H1 (cell line): ENCODE data around the gene IL13RA1. TPM values are rescaled to one million over a fixed set of nuclear protein-coding genes. Genes with fewer than 3 reads are reported as not detected.

Experiments used
- CTCF ChIA-PET: fragments of 300-600 bp; sonication (Branson Sonifier 250); formaldehyde crosslinking; loops from one replicate; lab custom pipeline; 2021; ENCODE audit not compliant: partially characterized antibody; lab: Charles Lee
- POLR2A ChIA-PET: fragments of 300-600 bp; sonication (Branson Sonifier 250); formaldehyde crosslinking; loops from one replicate; lab custom pipeline; 2021; ENCODE audit warnings: inconsistent platforms; ENCODE audit not compliant: partially characterized antibody; lab: Charles Lee
- DNase-seq, 2 experiments: peaks; one replicate each; pipeline versions ENCODE4 v3.0.0 to v3.0.0-alpha.2; 2010 to 2022; ENCODE audit warnings: low spot score in 2 of 2, low read depth in 1 of 2, mixed read lengths in 1 of 2
- FAIRE-seq: peaks from 2 replicates; lab custom pipeline; 2011; peaks lifted over from hg19 to GRCh38; lab: Jason Lieb, UNC
- H2AFZ ChIP-seq: 2 replicates; pipeline ENCODE4 v1.8.1; 2012; ENCODE audit warnings: low read length, inconsistent platforms
- H2AK5ac ChIP-seq: 2 replicates; pipeline ENCODE4 v1.6.1; 2013; ENCODE audit warnings: low read depth, low read length
- H2BK120ac ChIP-seq: replicated peaks from 2 replicates; pipeline ENCODE3; 2013; ENCODE audit warnings: low read depth, low read length, inconsistent platforms
- H2BK12ac ChIP-seq: 2 replicates; pipeline ENCODE4 v1.6.1; 2013; ENCODE audit warnings: low read depth, low read length
- H2BK15ac ChIP-seq: 2 replicates; pipeline ENCODE4 v1.6.1; 2013; ENCODE audit warnings: low read length
- H2BK20ac ChIP-seq: 2 replicates; pipeline ENCODE4 v1.6.1; 2013; ENCODE audit warnings: low read length
- H2BK5ac ChIP-seq: 2 replicates; pipeline ENCODE4 v1.6.1; 2013; ENCODE audit warnings: low read depth, low read length
- H3K14ac ChIP-seq: 2 replicates; pipeline ENCODE4 v1.6.1; 2013; ENCODE audit warnings: inconsistent platforms; ENCODE audit not compliant: insufficient read length
- H3K18ac ChIP-seq: 2 replicates; pipeline ENCODE4 v1.6.1; 2013; ENCODE audit warnings: low read length; ENCODE audit errors: extremely low read depth
- H3K23ac ChIP-seq: 2 replicates; pipeline ENCODE4 v1.6.1; 2013; ENCODE audit warnings: inconsistent platforms; ENCODE audit not compliant: insufficient read length
- H3K23me2 ChIP-seq: 2 replicates; pipeline ENCODE4 v1.6.1; 2013; ENCODE audit warnings: low read depth, low read length
- H3K27ac ChIP-seq: 2 replicates; pipeline ENCODE4 v1.6.1; 2011; ENCODE audit warnings: low read depth, low read length, inconsistent platforms
- H3K27me3 ChIP-seq, 4 experiments: replicated peaks in 1 of 4; 1 replicate in 1 of 4; 2 replicates in 3 of 4; pipeline versions ENCODE4 v1.6.1 to v1.8.1; 2011 to 2013; ENCODE audit warnings: low read length in 3 of 4, mild to moderate bottlenecking in 3 of 4, inconsistent platforms in 2 of 4, mixed read lengths in 2 of 4, moderate library complexity in 1 of 4; ENCODE audit not compliant: control insufficient read depth in 3 of 4, insufficient read depth in 3 of 4; ENCODE audit errors: extremely low read depth in 1 of 4
- H3K36me3 ChIP-seq, 4 experiments: 2 replicates each; pipeline versions ENCODE4 v1.6.1 to v1.8.1; 2011 to 2013; ENCODE audit warnings: mild to moderate bottlenecking in 4 of 4, low read length in 3 of 4, moderate library complexity in 2 of 4, control low read depth in 1 of 4, inconsistent platforms in 1 of 4; ENCODE audit not compliant: insufficient read depth in 4 of 4, control insufficient read depth in 2 of 4
- H3K4ac ChIP-seq: replicated peaks from 2 replicates; pipeline ENCODE3; 2013; ENCODE audit warnings: low read length, low read depth, mixed read lengths, inconsistent platforms; ENCODE audit not compliant: insufficient read length
- H3K4me1 ChIP-seq, 4 experiments: replicated peaks in 1 of 4; 1 replicate in 1 of 4; 2 replicates in 3 of 4; pipeline versions ENCODE4 v1.6.1 to v1.8.1; 2011 to 2013; ENCODE audit warnings: low read length in 3 of 4, inconsistent platforms in 2 of 4, mixed read lengths in 1 of 4; ENCODE audit not compliant: insufficient read depth in 4 of 4, control insufficient read depth in 3 of 4
- H3K4me2 ChIP-seq, 2 experiments: 2 replicates each; pipeline versions ENCODE4 v1.6.1 to v1.8.1; 2011 to 2013; ENCODE audit warnings: low read depth in 2 of 2, low read length in 2 of 2, control low read depth in 1 of 2, inconsistent platforms in 1 of 2, mild to moderate bottlenecking in 1 of 2; ENCODE audit not compliant: insufficient read depth in 1 of 2
- H3K4me3 ChIP-seq, 4 experiments: fragments of 200-600, 300-600 bp in 1 of 4; sonication (generic), shearing (Covaris generic), sonication (Bioruptor Twin) in 1 of 4; 2 replicates each; pipeline versions ENCODE4 v1.5.1 to v1.8.1; 2011 to 2016; ENCODE audit warnings: low read length in 4 of 4, low read depth in 3 of 4, control low read depth in 2 of 4, inconsistent platforms in 2 of 4, mild to moderate bottlenecking in 2 of 4, mixed read lengths in 1 of 4, moderate library complexity in 1 of 4; ENCODE audit not compliant: insufficient read depth in 2 of 4; ENCODE audit errors: extremely low read depth in 1 of 4
- H3K56ac ChIP-seq: replicated peaks from 2 replicates; pipeline ENCODE3; 2013; ENCODE audit warnings: low read depth, mild to moderate bottlenecking, mixed read lengths, low read length, inconsistent platforms; ENCODE audit not compliant: insufficient read length
- H3K79me1 ChIP-seq: 2 replicates; pipeline ENCODE4 v1.6.1; 2013; ENCODE audit warnings: low read depth, low read length, control low read depth
- H3K79me2 ChIP-seq, 2 experiments: 2 replicates each; pipeline versions ENCODE4 v1.6.1 to v1.8.1; 2012 to 2013; ENCODE audit warnings: low read length in 2 of 2, mild to moderate bottlenecking in 2 of 2, inconsistent platforms in 1 of 2; ENCODE audit not compliant: insufficient read depth in 2 of 2, control insufficient read depth in 1 of 2
- H3K9ac ChIP-seq, 4 experiments: replicated peaks in 1 of 4; 1 replicate in 1 of 4; 2 replicates in 3 of 4; pipeline versions ENCODE4 v1.6.1 to v1.8.1; 2011 to 2013; ENCODE audit warnings: low read depth in 3 of 4, low read length in 3 of 4, control low read depth in 2 of 4, mild to moderate bottlenecking in 2 of 4, moderate library complexity in 2 of 4, inconsistent platforms in 1 of 4; ENCODE audit errors: extremely low read depth in 1 of 4
- H3K9me3 ChIP-seq, 2 experiments: 2 replicates each; pipeline versions ENCODE4 v1.6.1 to v1.8.1; 2012 to 2013; ENCODE audit warnings: mild to moderate bottlenecking in 2 of 2, moderate library complexity in 2 of 2, control low read depth in 1 of 2, inconsistent platforms in 1 of 2, low read depth in 1 of 2, low read length in 1 of 2, mixed read lengths in 1 of 2; ENCODE audit not compliant: insufficient read depth in 2 of 2
- H4K20me1 ChIP-seq, 2 experiments: replicated peaks in 1 of 2; 2 replicates each; pipeline versions ENCODE3 to v1.8.1; 2011 to 2013; ENCODE audit warnings: inconsistent platforms in 2 of 2, low read length in 2 of 2, mild to moderate bottlenecking in 1 of 2; ENCODE audit not compliant: insufficient read depth in 2 of 2, control insufficient read depth in 1 of 2
- H4K5ac ChIP-seq: 2 replicates; pipeline ENCODE4 v1.6.1; 2013; ENCODE audit warnings: low read length, low read depth, mixed read lengths, inconsistent platforms; ENCODE audit not compliant: insufficient read length
- H4K8ac ChIP-seq: 2 replicates; pipeline ENCODE4 v1.8.0; 2013; ENCODE audit warnings: mild to moderate bottlenecking, moderate library complexity, low read length, inconsistent platforms; ENCODE audit not compliant: insufficient read depth; ENCODE audit errors: extremely low read depth
- H4K91ac ChIP-seq: replicated peaks from 2 replicates; pipeline ENCODE3; 2013; ENCODE audit warnings: low read length, mixed read lengths, inconsistent platforms; ENCODE audit not compliant: insufficient read length
- ASH2L ChIP-seq: fragments of 200-600, 300-600 bp; sonication (generic); IDR thresholded peaks from one replicate; pipeline ENCODE4 v1.7.1; 2017; ENCODE audit warnings: low read length
- RNF2 ChIP-seq: fragments of 200-900, 300-1000 bp; sonication (generic); IDR thresholded peaks from 2 replicates; pipeline ENCODE4 v1.7.1; 2016; ENCODE audit warnings: borderline replicate concordance, low read depth, mild to moderate bottlenecking, antibody characterized with exemption, low read length; ENCODE audit not compliant: poor library complexity, severe bottlenecking; ENCODE audit errors: missing control alignments
- SAP30 ChIP-seq: fragments of 300-600 bp; sonication (generic); IDR thresholded peaks from 2 replicates; pipeline ENCODE4 v1.7.1; 2012; ENCODE audit warnings: low read length, moderate library complexity, mild to moderate bottlenecking, inconsistent platforms; ENCODE audit not compliant: insufficient read depth, insufficient replicate concordance
- TEAD4 ChIP-seq: IDR thresholded peaks from 2 replicates; pipeline ENCODE4 v1.6.1; 2012; ENCODE audit warnings: low read depth, low read length, inconsistent platforms, mixed read lengths
- WGBS, 2 experiments: shearing (Covaris generic) in 1 of 2; methylation state at CpG; one replicate each; pipeline versions ENCODE4 v1.1.6 to v1.1.7; 2013 to 2015; ENCODE audit warnings: low lambda C conversion rate in 2 of 2, mixed read lengths in 2 of 2, inconsistent platforms in 1 of 2, low coverage in 1 of 2, missing lambda C conversion rate in 1 of 2; ENCODE audit not compliant: insufficient replicate concordance in 2 of 2, insufficient coverage in 1 of 2, insufficient read length in 1 of 2; ENCODE audit errors: extremely low coverage in 1 of 2, missing lambda C conversion rate in 1 of 2; 5-methylcytosine and 5-hydroxymethylcytosine counted together
- polyA plus RNA-seq, 7 experiments: library from polyadenylated mRNA; depleted of rRNA in 3 of 7; stranded (reverse) in 5 of 7; unstranded in 2 of 7; fragments of >200 nt in 5 of 7; fragments of 200-250 nt in 2 of 7; gene quantifications; 1 replicate in 5 of 7; 2 replicates in 1 of 7; 4 replicates in 1 of 7; pipeline versions ENCODE4 v1.2.1 to v1.2.3, GENCODE V29; 2011 to 2013; ENCODE audit warnings: missing spikeins in 2 of 7, mixed read lengths in 2 of 7
- total RNA-seq: library from RNA; stranded (reverse); fragmentation: NEBNext Ultra II Directional; extraction: Animal tissue kit (Norgen Biotek cat#: 25700); gene quantifications from 2 replicates; pipeline ENCODE4 v1.2.1, GENCODE V29; 2021
- TF ChIP-seq, protein P1 (sequence below): IDR thresholded peaks from 2 replicates; pipeline ENCODE4 v1.6.1; 2012; ENCODE audit warnings: low read length, inconsistent platforms

IL13RA1 gene
- total and polyA plus RNA-seq, 2 of the 8 experiments (the other 6 are each of a cell fraction or from before 2014, with no cell fraction given) = 3.3 to 9.4 TPM

GRCh38 chrX:118802857-118803256, 75.5 kb downstream of the IL13RA1 start:
- no peak overlapping the region for H4K91ac ChIP-seq
- H3K23ac ChIP-seq = no peak overlapping the region
- no peak overlapping the region for H3K18ac ChIP-seq
- H2BK15ac ChIP-seq = no peak overlapping the region
- no peak overlapping the region for H2BK20ac ChIP-seq
- H2BK5ac ChIP-seq = no peak overlapping the region
- H3K27ac ChIP-seq = no peak overlapping the region
- H4K8ac ChIP-seq = no peak overlapping the region
- DNase-seq (no peak), FAIRE-seq (no peak)
- no peak overlapping the region for H3K4me3 ChIP-seq
- H3K4ac ChIP-seq = no peak overlapping the region
- no peak overlapping the region for H3K4me2 ChIP-seq
- H3K27me3 ChIP-seq = no peaks in the 10 kb centered on the region
- no peak overlapping the region for H2BK120ac ChIP-seq
- H3K9me3 ChIP-seq = no peaks in the 10 kb centered on the region; a peak in 1 of 4 replicates
- no peaks in the 10 kb centered on the region for H3K4me1 ChIP-seq
- 100% methylated on average over 1 of the region's 1 CpG; no CpG with 5 or more reads in 1 of the 2 experiments for WGBS, 2 experiments
- CTCF ChIA-PET = interaction anchor here (1.2 to 2.0 kb wide), 2 partner anchors 8 to 40 kb away, joined by 3 to 6 read pairs; no protein-coding TSS in a partner anchor
- no peaks in the 10 kb centered on the region for H4K20me1 ChIP-seq
- POLR2A ChIA-PET = no interaction called here
- H3K79me1 ChIP-seq = no peaks in the 10 kb centered on the region
- H3K23me2 ChIP-seq = no peaks in the 10 kb centered on the region
- H3K56ac ChIP-seq = no peak overlapping the region
- no peaks in the 10 kb centered on the region for H3K36me3 ChIP-seq
- no peak overlapping the region for H3K9ac ChIP-seq
- no peak overlapping the region for H2AK5ac ChIP-seq
- no peak overlapping the region for H2AFZ ChIP-seq
- no peak overlapping the region for H4K5ac ChIP-seq
- H3K14ac ChIP-seq = no peak overlapping the region
- H2BK12ac ChIP-seq = no peak overlapping the region
- H3K79me2 ChIP-seq = no peaks in the 10 kb centered on the region
- TF ChIP-seq, protein P1, sequence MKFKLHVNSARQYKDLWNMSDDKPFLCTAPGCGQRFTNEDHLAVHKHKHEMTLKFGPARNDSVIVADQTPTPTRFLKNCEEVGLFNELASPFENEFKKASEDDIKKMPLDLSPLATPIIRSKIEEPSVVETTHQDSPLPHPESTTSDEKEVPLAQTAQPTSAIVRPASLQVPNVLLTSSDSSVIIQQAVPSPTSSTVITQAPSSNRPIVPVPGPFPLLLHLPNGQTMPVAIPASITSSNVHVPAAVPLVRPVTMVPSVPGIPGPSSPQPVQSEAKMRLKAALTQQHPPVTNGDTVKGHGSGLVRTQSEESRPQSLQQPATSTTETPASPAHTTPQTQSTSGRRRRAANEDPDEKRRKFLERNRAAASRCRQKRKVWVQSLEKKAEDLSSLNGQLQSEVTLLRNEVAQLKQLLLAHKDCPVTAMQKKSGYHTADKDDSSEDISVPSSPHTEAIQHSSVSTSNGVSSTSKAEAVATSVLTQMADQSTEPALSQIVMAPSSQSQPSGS = no peak
- TF ChIP-seq TEAD4 = no peak
- no peak for TF ChIP-seq ASH2L
- TF ChIP-seq RNF2 = no peak
- no peak for TF ChIP-seq SAP30
